Nephron (organoid): ENCODE results near the gene IQGAP2.

Source experiments
- H3K27ac Mint-ChIP-seq, 3 experiments: 2 replicates each; pipeline ENCODE4 v1.8.0; 2020; ENCODE audit warnings: mixed read lengths in 3 of 3, mild to moderate bottlenecking in 2 of 3, moderate library complexity in 1 of 3
- H3K27me3 Mint-ChIP-seq: 2 replicates; pipeline ENCODE4 v1.8.0; 2021; ENCODE audit warnings: low read depth, mild to moderate bottlenecking, moderate library complexity, mixed read lengths
- H3K36me3 Mint-ChIP-seq: 2 replicates; pipeline ENCODE4 v1.8.0; 2020; ENCODE audit warnings: low read depth, mixed read lengths
- H3K4me1 Mint-ChIP-seq: 2 replicates; pipeline ENCODE4 v1.8.0; 2020; ENCODE audit warnings: mixed read lengths
- H3K4me3 Mint-ChIP-seq, 3 experiments: 2 replicates each; pipeline ENCODE4 v1.8.0; 2020; ENCODE audit warnings: mild to moderate bottlenecking in 3 of 3, mixed read lengths in 3 of 3, moderate library complexity in 2 of 3
- H3K9me3 Mint-ChIP-seq: 2 replicates; pipeline ENCODE4 v1.8.0; 2020; ENCODE audit warnings: mixed read lengths
- CTCF ChIP-seq, 3 experiments: fragments of 200-600 bp; sonication (generic); IDR thresholded peaks; one replicate each; pipeline ENCODE4 v1.5.0; 2021; ENCODE audit warnings: antibody characterized with exemption in 3 of 3; ENCODE audit not compliant: unreplicated experiment in 3 of 3

IQGAP2 gene

GRCh38 chr5:76451031-76451701 is 48.1 kb downstream of the IQGAP2 start:
- Mint-ChIP-seq H3K36me3 (peaks cover 5% of the 10 kb centered on the region), H3K27me3 (peaks cover 4% of the 10 kb centered on the region), H3K9me3 (no peaks in the 10 kb centered on the region), H3K27ac (no peak overlapping the region), H3K4me1 (no peaks in the 10 kb centered on the region), H3K4me3 (no peak overlapping the region)
- TF ChIP-seq CTCF (IDR thresholded peaks at IDR 0.05; ENCODE audit: unreplicated experiment in 3 of 3), result no peak

DNA sequence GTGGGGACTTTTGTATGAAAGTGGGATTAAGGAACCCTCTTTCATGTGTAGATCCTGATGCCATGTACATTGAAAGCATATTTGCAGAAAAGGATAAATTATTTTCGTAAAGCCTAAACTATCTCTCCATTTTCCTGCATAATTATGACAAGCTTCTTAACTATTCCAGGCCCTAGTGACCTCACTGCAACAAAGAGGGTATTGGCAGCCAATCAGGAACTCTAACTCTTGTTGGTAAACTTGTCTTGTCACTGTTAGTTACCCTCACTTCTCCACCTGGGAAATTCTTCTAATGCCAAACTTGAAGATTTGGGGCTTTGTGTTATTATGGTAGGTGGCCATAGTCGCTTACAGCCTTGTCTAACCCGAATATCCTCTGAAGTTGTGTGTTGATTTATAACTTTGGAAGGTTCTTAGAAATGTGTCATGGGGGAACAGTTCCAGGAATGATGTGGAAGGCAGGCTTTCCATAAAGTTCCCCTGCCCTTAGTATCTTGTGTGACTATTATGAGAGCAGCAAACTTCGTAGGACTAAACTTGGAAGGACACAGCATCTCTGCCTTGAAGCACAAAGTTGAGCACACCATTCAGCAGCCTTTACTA is 52.5 kb downstream of the IQGAP2 start:
- no peak overlapping the region for H3K27ac Mint-ChIP-seq
- peaks cover 3% of the 10 kb centered on the region for H3K36me3 Mint-ChIP-seq
- H3K9me3 Mint-ChIP-seq, result no peaks in the 10 kb centered on the region
- H3K4me3 Mint-ChIP-seq, result no peak overlapping the region
- no peaks in the 10 kb centered on the region for H3K27me3 Mint-ChIP-seq
- no peaks in the 10 kb centered on the region for H3K4me1 Mint-ChIP-seq
- TF ChIP-seq CTCF (IDR thresholded peaks at IDR 0.05; ENCODE audit: unreplicated experiment in 3 of 3), result no peak

DNA sequence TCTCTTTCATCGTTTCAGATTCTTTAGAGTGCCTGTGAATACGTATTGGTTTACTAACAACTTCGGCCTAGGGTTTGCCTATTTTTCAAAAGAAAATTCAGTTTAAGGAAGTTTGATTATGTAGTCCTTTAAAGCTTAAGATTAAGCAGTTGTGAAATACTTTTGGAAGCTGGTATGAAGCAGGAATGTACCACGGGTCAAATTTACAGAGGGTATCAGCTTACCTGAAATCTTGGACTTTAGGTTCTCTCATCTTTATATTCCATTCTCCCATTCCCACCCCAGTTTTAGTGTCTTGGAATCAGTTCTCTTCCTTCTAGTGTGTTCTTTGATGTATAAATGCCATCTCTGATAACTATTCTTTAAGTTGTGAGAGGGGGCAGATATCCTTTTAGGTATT is 53.2 kb downstream of the IQGAP2 start:
- H3K4me3 Mint-ChIP-seq, result no peak overlapping the region
- H3K27ac Mint-ChIP-seq, result no peak overlapping the region
- peaks cover 3% of the 10 kb centered on the region for H3K36me3 Mint-ChIP-seq
- no peaks in the 10 kb centered on the region for H3K9me3 Mint-ChIP-seq
- H3K4me1 Mint-ChIP-seq, result no peaks in the 10 kb centered on the region
- H3K27me3 Mint-ChIP-seq, result no peaks in the 10 kb centered on the region
- TF ChIP-seq CTCF (IDR thresholded peaks at IDR 0.05; ENCODE audit: unreplicated experiment in 3 of 3), result no peak

GRCh38 chr5:76457674-76458485 is 54.8 kb downstream of the IQGAP2 start:
- Mint-ChIP-seq H3K9me3 (no peaks in the 10 kb centered on the region), H3K27ac (no peak overlapping the region), H3K4me1 (no peaks in the 10 kb centered on the region), H3K4me3 (no peak overlapping the region), H3K36me3 (peaks cover 3% of the 10 kb centered on the region), H3K27me3 (no peaks in the 10 kb centered on the region)
- TF ChIP-seq CTCF (IDR thresholded peaks at IDR 0.05; ENCODE audit: unreplicated experiment in 3 of 3), result no peak

- Mint-ChIP-seq H3K9me3 (no peaks in the 10 kb centered on the region), H3K27me3 (no peaks in the 10 kb centered on the region), H3K4me3 (no peak overlapping the region), H3K36me3 (peaks cover 3% of the 10 kb centered on the region), H3K27ac (no peak overlapping the region), H3K4me1 (no peaks in the 10 kb centered on the region)
- TF ChIP-seq CTCF (IDR thresholded peaks at IDR 0.05; ENCODE audit: unreplicated experiment in 3 of 3), result no peak
These were observed 55.4 kb downstream of the IQGAP2 start for GRCh38 chr5:76458486-76458830.
